IMR-90 (cell line): Measurements from ENCODE around the gene GDF15. TPM values are rescaled to one million over a fixed set of nuclear protein-coding genes. Genes with fewer than 3 reads are reported as not detected.

Experiments
- ATAC-seq: fragments of 200-7000 bp; cut with Tn5 transposase; 2 replicates; pipeline ENCODE4 v1.9.1; 2020; ENCODE audit warnings: low read depth, mild to moderate bottlenecking, moderate library complexity
- BruUV-seq: library from RNA; stranded (reverse); fragments of 400-500 nt; replicated peaks from 2 replicates; lab custom pipeline; 2021; lab: Mats Ljungman, UMichigan
- CTCF ChIA-PET: fragments of 300-600 bp; formaldehyde crosslinking; extraction: SDS; loops from one replicate; lab custom pipeline; 2021; ENCODE audit warnings: antibody characterized with exemption; lab: Yijun Ruan, JAX
- POLR2A ChIA-PET: fragments of 300-600 bp; sonication (Branson Sonifier 250); formaldehyde crosslinking; loops from one replicate; lab custom pipeline; 2022; ENCODE audit warnings: antibody characterized with exemption; ENCODE audit not compliant: unreplicated experiment; lab: Charles Lee
- DNase-seq: peaks from one replicate; pipeline ENCODE4 v3.0.0; 2013
- H2AFZ ChIP-seq: replicated peaks from 2 replicates; pipeline ENCODE3; 2013; ENCODE audit warnings: low read length, mild to moderate bottlenecking; ENCODE audit not compliant: poor library complexity
- H2AK5ac ChIP-seq: 2 replicates; pipeline ENCODE4 v1.6.1; 2013; ENCODE audit warnings: low read depth, low read length, inconsistent platforms
- H2AK9ac ChIP-seq: replicated peaks from 2 replicates; pipeline ENCODE3; 2013; ENCODE audit warnings: mild to moderate bottlenecking, low read depth, low read length, moderate library complexity; ENCODE audit not compliant: poor library complexity
- H2BK120ac ChIP-seq: 2 replicates; pipeline ENCODE4 v1.6.1; 2013; ENCODE audit warnings: low read depth, low read length, inconsistent platforms
- H2BK15ac ChIP-seq: 3 replicates; pipeline ENCODE4 v1.6.1; 2013; ENCODE audit warnings: low read depth, low read length, inconsistent platforms
- H2BK20ac ChIP-seq: 2 replicates; pipeline ENCODE4 v1.6.1; 2013; ENCODE audit warnings: low read depth, mild to moderate bottlenecking, inconsistent platforms, low read length, moderate library complexity
- H2BK5ac ChIP-seq: 2 replicates; pipeline ENCODE4 v1.6.1; 2013; ENCODE audit warnings: mild to moderate bottlenecking, low read depth, low read length, inconsistent platforms; ENCODE audit not compliant: poor library complexity, severe bottlenecking
- H3K14ac ChIP-seq: replicated peaks from 2 replicates; pipeline ENCODE4 v1.6.1; 2013; ENCODE audit warnings: low read depth, low read length, inconsistent platforms
- H3K18ac ChIP-seq: 2 replicates; pipeline ENCODE4 v1.6.1; 2013; ENCODE audit warnings: low read depth, low read length, control low read depth
- H3K23ac ChIP-seq: 2 replicates; pipeline ENCODE4 v1.6.1; 2013; ENCODE audit warnings: low read depth, low read length, inconsistent platforms
- H3K27ac ChIP-seq: 2 replicates; pipeline ENCODE4 v1.5.1; 2013; ENCODE audit warnings: mild to moderate bottlenecking, control low read depth, low read length; ENCODE audit not compliant: insufficient read depth
- H3K27me3 ChIP-seq: 2 replicates; pipeline ENCODE4 v1.6.1; 2013; ENCODE audit warnings: low read length; ENCODE audit not compliant: control insufficient read depth, insufficient read depth
- H3K36me3 ChIP-seq: 2 replicates; pipeline ENCODE4 v1.6.1; 2013; ENCODE audit warnings: low read length, mixed read lengths; ENCODE audit not compliant: control insufficient read depth, insufficient read depth
- H3K4ac ChIP-seq: 2 replicates; pipeline ENCODE4 v1.6.1; 2013; ENCODE audit warnings: low read depth, low read length, inconsistent platforms
- H3K4me1 ChIP-seq: 2 replicates; pipeline ENCODE4 v1.6.1; 2013; ENCODE audit warnings: low read length, mixed read lengths; ENCODE audit not compliant: control insufficient read depth, insufficient read depth
- H3K4me2 ChIP-seq: 2 replicates; pipeline ENCODE4 v1.6.1; 2013; ENCODE audit warnings: low read depth, mild to moderate bottlenecking, control low read depth, low read length, moderate library complexity
- H3K4me3 ChIP-seq: 2 replicates; pipeline ENCODE4 v1.5.1; 2013; ENCODE audit warnings: low read depth, mild to moderate bottlenecking, control low read depth, low read length, moderate library complexity; ENCODE audit not compliant: insufficient read depth
- H3K56ac ChIP-seq: 2 replicates; pipeline ENCODE4 v1.6.1; 2013; ENCODE audit warnings: low read length, inconsistent platforms; ENCODE audit not compliant: insufficient read depth; ENCODE audit errors: extremely low read depth
- H3K79me1 ChIP-seq, 2 experiments: 2 replicates each; pipeline ENCODE4 v1.6.1; 2013; ENCODE audit warnings: low read length in 2 of 2, inconsistent platforms in 1 of 2, low read depth in 1 of 2
- H3K9ac ChIP-seq: 2 replicates; pipeline ENCODE4 v1.6.1; 2013; ENCODE audit warnings: low read depth, low read length, control low read depth
- H3K9me1 ChIP-seq: 2 replicates; pipeline ENCODE4 v1.6.1; 2013; ENCODE audit warnings: low read length, inconsistent platforms; ENCODE audit not compliant: insufficient read depth
- H3K9me3 ChIP-seq: 2 replicates; pipeline ENCODE4 v1.6.1; 2013; ENCODE audit warnings: low read length; ENCODE audit not compliant: control insufficient read depth, insufficient read depth
- H4K20me1 ChIP-seq: 2 replicates; pipeline ENCODE4 v1.6.1; 2013; ENCODE audit warnings: low read length, inconsistent platforms; ENCODE audit not compliant: insufficient read depth
- H4K5ac ChIP-seq: 2 replicates; pipeline ENCODE4 v1.6.1; 2013; ENCODE audit warnings: mild to moderate bottlenecking, low read depth, low read length, control low read depth
- H4K8ac ChIP-seq, 2 experiments: 2 replicates each; pipeline ENCODE4 v1.6.1; 2013; ENCODE audit warnings: low read depth in 2 of 2, low read length in 2 of 2, control low read depth in 1 of 2, inconsistent platforms in 1 of 2
- H4K91ac ChIP-seq: 2 replicates; pipeline ENCODE4 v1.6.1; 2013; ENCODE audit warnings: low read depth, low read length, inconsistent platforms; ENCODE audit not compliant: insufficient read depth
- CHD1 ChIP-seq: IDR thresholded peaks from 2 replicates; pipeline ENCODE4 v1.6.1; 2012; ENCODE audit warnings: low read depth, low read length, improper control_type of control experiment
- CTCF ChIP-seq: conservative IDR thresholded peaks from 2 replicates; pipeline ENCODE4 v1.5.1; 2012; ENCODE audit warnings: mild to moderate bottlenecking, low read depth, low read length, improper control_type of control experiment
- FOS ChIP-seq: fragments of 150-350 bp; IDR thresholded peaks from 2 replicates; pipeline ENCODE4 v1.6.1; 2016; ENCODE audit warnings: low read depth, low read length
- MAFK ChIP-seq: IDR thresholded peaks from 2 replicates; pipeline ENCODE4 v1.6.1; 2012; ENCODE audit warnings: low read depth, low read length, improper control_type of control experiment
- POLR2A ChIP-seq: IDR thresholded peaks from 2 replicates; pipeline ENCODE4 v1.6.1; 2012; ENCODE audit warnings: mild to moderate bottlenecking, low read depth, low read length
- RAD21 ChIP-seq: IDR thresholded peaks from 2 replicates; pipeline ENCODE4 v1.6.1; 2012; ENCODE audit warnings: low read length, improper control_type of control experiment
- WGBS, 2 experiments: methylation state at CpG; one replicate each; pipeline versions ENCODE4 v1.1.5 to v1.1.7; 2013; ENCODE audit warnings: missing lambda C conversion rate in 2 of 2; ENCODE audit not compliant: insufficient read length in 1 of 2; ENCODE audit errors: extremely low coverage in 2 of 2; 5-methylcytosine and 5-hydroxymethylcytosine counted together
- dilution Hi-C: fragments of 300-500 bp; cut with HindIII; formaldehyde crosslinking; loops from one replicate; pipeline ENCODE4 v1.14.3; 2018; ENCODE audit warnings: low sequenced_read_pairs; ENCODE audit not compliant: unreplicated experiment
- in situ Hi-C: fragments of 300-500 bp; cut with MboI; formaldehyde crosslinking; loops from 3 replicates; pipeline ENCODE4 v1.14.3; 2019; ENCODE audit warnings: low sequenced_read_pairs, inconsistent platforms, mixed read lengths
- intact Hi-C: fragments of 100-400 bp; cut with micrococcal nuclease; formaldehyde crosslinking; loops from 2 replicates; pipeline ENCODE4 v1.10.0; 2022
- polyA plus RNA-seq, 3 experiments: library from polyadenylated mRNA; depleted of rRNA; stranded (reverse); fragments of >200 nt; gene quantifications; 2 replicates each; pipeline ENCODE4 v1.2.3, GENCODE V29; 2012; ENCODE audit warnings: low replicate concordance in 1 of 3
- total RNA-seq: library from RNA; depleted of rRNA; stranded (reverse); fragments of >200 nt; gene quantifications from 2 replicates; pipeline ENCODE4 v1.2.3, GENCODE V29; 2012
- TF ChIP-seq, protein P1 (sequence below): fragments of 150-350 bp; IDR thresholded peaks from 2 replicates; pipeline ENCODE4 v1.6.1; 2016; ENCODE audit warnings: low read depth, mild to moderate bottlenecking, low read length, moderate library complexity, borderline replicate concordance

The GDF15 gene
- total and polyA plus RNA-seq, 2 of the 4 experiments (the other 2 are of a cell fraction), result 5.6 to 49.8 TPM

DNA sequence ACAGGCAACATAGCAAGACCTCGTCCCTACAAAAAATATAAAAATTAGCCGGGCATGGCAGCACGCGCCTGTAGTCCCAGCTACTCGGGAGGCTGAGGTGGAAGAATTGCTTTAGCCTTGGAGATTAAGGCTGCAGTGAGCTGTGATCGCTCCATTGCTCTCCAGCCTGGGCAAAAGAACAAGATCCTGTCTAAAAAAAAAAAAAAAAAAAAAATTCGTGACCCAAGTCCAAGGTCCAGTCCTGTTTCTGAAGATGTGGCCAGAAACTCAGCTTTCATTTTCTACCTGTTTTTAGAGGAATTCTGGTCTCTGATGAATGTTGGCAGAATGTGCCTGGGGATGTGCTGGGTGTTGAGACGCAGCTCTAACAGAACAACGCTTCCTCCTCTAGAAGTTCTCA is 47.4 kb upstream of the GDF15 start (continued):
- TF ChIP-seq, protein P1, sequence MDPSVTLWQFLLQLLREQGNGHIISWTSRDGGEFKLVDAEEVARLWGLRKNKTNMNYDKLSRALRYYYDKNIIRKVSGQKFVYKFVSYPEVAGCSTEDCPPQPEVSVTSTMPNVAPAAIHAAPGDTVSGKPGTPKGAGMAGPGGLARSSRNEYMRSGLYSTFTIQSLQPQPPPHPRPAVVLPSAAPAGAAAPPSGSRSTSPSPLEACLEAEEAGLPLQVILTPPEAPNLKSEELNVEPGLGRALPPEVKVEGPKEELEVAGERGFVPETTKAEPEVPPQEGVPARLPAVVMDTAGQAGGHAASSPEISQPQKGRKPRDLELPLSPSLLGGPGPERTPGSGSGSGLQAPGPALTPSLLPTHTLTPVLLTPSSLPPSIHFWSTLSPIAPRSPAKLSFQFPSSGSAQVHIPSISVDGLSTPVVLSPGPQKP, result no peak
- TF ChIP-seq FOS (no peak), POLR2A (no peak), MAFK (no peak)

GRCh38 chr19:18339723-18340122 is 46.2 kb upstream of the GDF15 start:
- ATAC-seq (peak; percentile 28; the same call in 1 of the 2 replicates), DNase-seq (peak; percentile 25)
- intact Hi-C loops, result no loop called here
- peaks cover 4% of the 10 kb centered on the region; the same call in 1 of the 2 replicates for H3K9me1 ChIP-seq
- peaks cover 0 to 18% of the 10 kb centered on the region in 2 experiments; a peak in 3 of 4 replicates for H3K79me1 ChIP-seq
- no peak overlapping the region for H2BK20ac ChIP-seq
- no peak for TF ChIP-seq CHD1
- TF ChIP-seq RAD21, result no peak
- TF ChIP-seq CTCF, result peak; percentile 28; the same call in 1 of the 2 replicates
- no peak for TF ChIP-seq FOS
- H3K4me2 ChIP-seq, result peak overlapping the region; percentile 97
- no peak overlapping the region for H4K91ac ChIP-seq
- peak overlapping the region; percentile 55 to 94; a peak in 2 of 4 replicates for H4K8ac ChIP-seq
- H4K20me1 ChIP-seq, result peaks cover 4% of the 10 kb centered on the region; the same call in 1 of the 2 replicates
- peaks cover 12% of the 10 kb centered on the region for H3K4me1 ChIP-seq
- no peak overlapping the region for H3K56ac ChIP-seq
- peak overlapping the region; percentile 90 for H2AFZ ChIP-seq
- no peak overlapping the region for H3K23ac ChIP-seq
- no TSS peak for BruUV-seq
- dilution Hi-C loops, result no loop called here
- no peak overlapping the region for H3K9ac ChIP-seq
- H2BK120ac ChIP-seq, result no peak overlapping the region
- 0% methylated on average over 1 of the region's 6 CpGs; no CpG with 5 or more reads in 1 of the 2 experiments for WGBS, 2 experiments
- H2BK15ac ChIP-seq, result no peak overlapping the region
- H2AK5ac ChIP-seq, result 0 out of 2 replicates have a peak overlapping the region, but pooled peaks have one; percentile 3
- H4K5ac ChIP-seq, result peak overlapping the region; percentile 95
- no peak overlapping the region for H3K4me3 ChIP-seq
- H3K9me3 ChIP-seq, result no peaks in the 10 kb centered on the region
- no peak overlapping the region for H3K4ac ChIP-seq
- H3K14ac ChIP-seq, result no peak overlapping the region
- ChIA-PET CTCF (interaction anchor here (0.6 to 1.8 kb wide), 4 partner anchors 11 to 401 kb away, joined by 5 to 11 read pairs (median 7); no protein-coding TSS in a partner anchor), POLR2A (interaction anchor here (0.7 kb wide), 1 partner anchor 58 kb away, joined by 3 read pairs; the partner anchor contains the start of gene JUND)
- no peak overlapping the region for H3K18ac ChIP-seq
- no peak overlapping the region for H3K27ac ChIP-seq
- in situ Hi-C loops, result no loop called here
- peaks cover 2% of the 10 kb centered on the region; the same call in 1 of the 2 replicates for H3K36me3 ChIP-seq
- no peaks in the 10 kb centered on the region for H3K27me3 ChIP-seq
- no peak overlapping the region for H2AK9ac ChIP-seq
- no peak overlapping the region for H2BK5ac ChIP-seq
